GM12864 (cell line): ENCODE results near the gene CIC.
A peak's percentile ranks its signal among the peaks of the same experiment; 100 is the strongest.

ENCODE experiments used
- DNase-seq: peaks from one replicate; pipeline ENCODE4 v3.0.0-alpha.2; 2011; ENCODE audit warnings: low read depth
- H3K4me3 ChIP-seq: 2 replicates; pipeline ENCODE4 v1.5.1; 2011; ENCODE audit warnings: mild to moderate bottlenecking, low read depth, low read length, control low read depth
- TF ChIP-seq, protein P1 (sequence below): IDR thresholded peaks from 2 replicates; pipeline ENCODE4 v1.5.1; 2011; ENCODE audit warnings: low read depth, mild to moderate bottlenecking, moderate library complexity, low read length, control low read depth, inconsistent platforms; ENCODE audit errors: missing control alignments

The CIC gene

GRCh38 chr19:42268704-42269477 lies at the start of gene CIC:
Gene CIC, plus strand, starts transcription at chr19:42269252. Its CDS starts 2,532 bp downstream, at chr19:42271784.
- peak within 1 kb of the TSS; percentile 81 for H3K4me3 ChIP-seq
- peak; percentile 100 for DNase-seq
- TF ChIP-seq, protein P1, sequence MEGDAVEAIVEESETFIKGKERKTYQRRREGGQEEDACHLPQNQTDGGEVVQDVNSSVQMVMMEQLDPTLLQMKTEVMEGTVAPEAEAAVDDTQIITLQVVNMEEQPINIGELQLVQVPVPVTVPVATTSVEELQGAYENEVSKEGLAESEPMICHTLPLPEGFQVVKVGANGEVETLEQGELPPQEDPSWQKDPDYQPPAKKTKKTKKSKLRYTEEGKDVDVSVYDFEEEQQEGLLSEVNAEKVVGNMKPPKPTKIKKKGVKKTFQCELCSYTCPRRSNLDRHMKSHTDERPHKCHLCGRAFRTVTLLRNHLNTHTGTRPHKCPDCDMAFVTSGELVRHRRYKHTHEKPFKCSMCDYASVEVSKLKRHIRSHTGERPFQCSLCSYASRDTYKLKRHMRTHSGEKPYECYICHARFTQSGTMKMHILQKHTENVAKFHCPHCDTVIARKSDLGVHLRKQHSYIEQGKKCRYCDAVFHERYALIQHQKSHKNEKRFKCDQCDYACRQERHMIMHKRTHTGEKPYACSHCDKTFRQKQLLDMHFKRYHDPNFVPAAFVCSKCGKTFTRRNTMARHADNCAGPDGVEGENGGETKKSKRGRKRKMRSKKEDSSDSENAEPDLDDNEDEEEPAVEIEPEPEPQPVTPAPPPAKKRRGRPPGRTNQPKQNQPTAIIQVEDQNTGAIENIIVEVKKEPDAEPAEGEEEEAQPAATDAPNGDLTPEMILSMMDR = no peak

DNA sequence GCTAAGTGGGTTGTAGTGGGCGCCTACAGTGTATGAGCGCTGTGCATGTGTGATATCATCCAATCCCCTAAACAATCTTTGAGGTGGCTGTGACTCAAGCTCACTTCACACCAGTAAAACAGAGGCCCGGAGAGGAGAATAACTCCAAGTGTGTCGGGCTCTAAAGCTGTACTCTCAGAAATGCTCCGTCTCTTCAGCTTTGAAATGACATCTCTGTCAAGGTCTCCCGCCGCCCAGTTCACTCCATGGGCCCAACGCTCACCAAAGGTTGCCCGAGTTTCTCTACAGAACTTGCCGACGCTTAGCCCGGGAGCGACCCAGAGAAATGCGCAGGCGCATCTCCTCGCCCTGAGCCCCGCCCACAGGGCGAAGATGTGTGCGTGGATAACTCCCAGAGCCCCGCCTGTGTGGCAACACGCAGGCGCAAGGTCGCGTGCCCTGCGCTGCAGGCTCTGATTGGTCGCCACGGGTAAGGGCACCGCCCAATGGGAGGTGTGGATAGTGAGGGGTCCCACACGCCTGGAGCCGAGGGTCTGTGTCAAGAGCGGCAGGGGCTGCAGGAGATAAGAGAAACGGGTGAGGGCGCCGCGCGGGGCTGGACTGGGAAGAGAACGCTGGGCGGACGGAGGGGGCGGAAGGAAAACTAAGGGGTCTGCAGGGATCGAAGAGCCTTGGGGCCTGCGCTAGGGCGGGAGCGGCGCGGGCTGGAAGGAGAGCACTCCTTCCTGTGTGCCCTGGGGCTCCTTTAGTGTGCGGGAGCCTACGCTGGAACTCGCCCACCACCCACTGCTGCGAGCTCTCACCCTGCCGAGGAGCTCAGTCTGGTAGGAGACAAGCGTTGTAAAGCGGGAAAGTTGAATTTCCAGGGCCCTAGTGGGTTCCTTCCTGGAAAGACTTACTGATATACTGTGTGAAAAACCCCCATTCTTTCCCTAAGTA lies 49.0 kb upstream of the CIC start, which contains the start of gene ZNF526:
ZNF526 (plus strand) TSS at position 501 of the 939 bp plus-strand sequence. CDS start 4,092 bp downstream, outside the sequence.
- H3K4me3 ChIP-seq = peak within 1 kb of the TSS; percentile 78
- DNase-seq = peak; percentile 95
- TF ChIP-seq, protein P1 = no peak

DNA sequence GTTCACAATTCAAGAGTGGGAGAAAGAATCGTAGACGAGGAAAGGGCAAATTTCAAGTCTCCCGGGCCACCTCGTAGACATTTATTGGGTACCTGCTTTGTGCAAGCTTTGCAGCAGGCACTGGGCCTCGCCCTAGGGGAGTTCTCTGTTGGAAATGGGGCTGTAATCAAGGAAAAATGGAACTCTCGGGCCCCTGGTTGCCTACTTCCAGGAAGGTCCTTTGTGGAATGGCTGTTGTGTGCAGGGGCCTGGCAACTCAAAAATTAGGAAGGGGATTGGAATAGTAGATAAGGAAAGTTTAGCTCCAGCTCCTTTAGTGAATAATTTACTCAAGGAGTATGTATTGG lies 48.3 kb upstream of the CIC start:
- DNase-seq = no peak
- TF ChIP-seq, protein P1 = no peak
- peak overlapping the region; percentile 78 for H3K4me3 ChIP-seq

GRCh38 chr19:42224940-42225717 lies 43.9 kb upstream of the CIC start:
- no peak for DNase-seq
- TF ChIP-seq, protein P1 = no peak
- H3K4me3 ChIP-seq = no peak overlapping the region

DNA sequence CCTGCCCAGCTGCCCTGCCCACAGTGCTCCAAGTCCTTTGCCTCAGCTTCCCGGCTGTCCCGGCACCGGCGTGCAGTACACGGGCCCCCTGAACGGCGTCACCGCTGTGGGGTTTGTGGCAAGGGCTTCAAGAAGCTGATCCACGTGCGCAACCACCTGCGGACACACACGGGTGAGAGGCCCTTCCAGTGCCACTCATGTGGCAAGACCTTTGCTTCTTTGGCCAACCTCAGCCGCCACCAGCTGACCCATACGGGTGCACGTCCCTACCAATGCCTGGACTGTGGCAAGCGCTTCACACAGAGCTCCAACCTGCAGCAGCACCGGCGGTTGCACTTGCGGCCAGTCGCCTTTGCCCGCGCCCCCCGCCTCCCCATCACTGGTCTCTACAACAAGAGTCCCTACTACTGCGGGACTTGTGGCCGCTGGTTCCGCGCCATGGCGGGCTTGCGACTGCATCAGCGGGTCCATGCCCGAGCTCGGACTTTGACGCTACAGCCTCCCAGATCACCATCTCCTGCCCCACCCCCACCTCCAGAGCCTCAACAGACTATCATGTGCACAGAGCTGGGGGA lies 43.2 kb upstream of the CIC start:
- no peak for DNase-seq
- TF ChIP-seq, protein P1 = no peak
- H3K4me3 ChIP-seq = no peak overlapping the region

DNA sequence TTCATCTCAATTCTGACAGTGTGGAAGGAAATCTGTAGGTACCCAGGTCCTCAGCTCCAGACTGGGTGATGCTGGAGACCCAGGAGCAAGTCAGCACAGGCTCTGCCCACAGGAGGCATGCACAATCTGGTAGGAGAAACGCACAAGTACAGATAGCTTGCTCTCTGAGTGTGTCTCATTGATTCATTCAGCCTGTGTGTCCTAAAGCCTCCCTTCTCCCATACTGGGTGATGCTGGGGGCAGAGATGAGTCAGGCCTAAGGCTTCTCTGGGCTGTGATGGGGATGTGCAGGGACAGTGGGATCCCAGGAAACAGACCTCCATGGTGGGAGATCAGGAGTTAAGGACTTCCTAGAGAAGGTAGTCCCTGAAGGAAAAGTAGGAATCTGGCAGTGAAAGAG lies 42.2 kb upstream of the CIC start:
- H3K4me3 ChIP-seq = no peak overlapping the region
- TF ChIP-seq, protein P1 = no peak
- no peak for DNase-seq
